SK-N-SH (cell line): ENCODE results near the gene PAPPA2.
"Not testable (repeated sequence)": the region's sequence is repeated elsewhere in the genome, so short reads cannot be mapped to it uniquely, and the experiment has no call there.

Experiments
- EP300 ChIP-seq, 2 experiments: IDR thresholded peaks; 2 replicates each; pipeline versions ENCODE4 v1.4.0 to v1.6.1; 2012; ENCODE audit warnings: borderline replicate concordance in 1 of 2, low read depth in 1 of 2, low read length in 1 of 2
- RXRA ChIP-seq: IDR thresholded peaks from 2 replicates; pipeline ENCODE4 v1.4.0; 2012; ENCODE audit warnings: low read depth, mild to moderate bottlenecking, borderline replicate concordance
- SIN3A ChIP-seq: IDR thresholded peaks from 2 replicates; pipeline ENCODE4 v1.6.1; 2012; ENCODE audit warnings: low read depth, mild to moderate bottlenecking, low read length, moderate library complexity, borderline replicate concordance
- TAF1 ChIP-seq: IDR thresholded peaks from 2 replicates; pipeline ENCODE4 v1.6.1; 2012; ENCODE audit warnings: low read depth, mild to moderate bottlenecking, low read length, moderate library complexity, borderline replicate concordance
- TCF12 ChIP-seq: IDR thresholded peaks from 2 replicates; pipeline ENCODE4 v1.4.0; 2012
- TF ChIP-seq, protein P1 (sequence below): fragments of 200-600 bp; sonication (generic); IDR thresholded peaks from 2 replicates; pipeline ENCODE4 v1.6.1; 2017; ENCODE audit warnings: antibody characterized with exemption, mild to moderate bottlenecking, moderate library complexity
- TF ChIP-seq, protein P2 (sequence below): fragments of 150-350 bp; IDR thresholded peaks from 2 replicates; pipeline ENCODE4 v1.6.1; 2017; ENCODE audit warnings: antibody characterized with exemption, low read length, low read depth, borderline replicate concordance
- TF ChIP-seq, protein P3 (sequence below): IDR thresholded peaks from 2 replicates; pipeline ENCODE4 v1.6.1; 2012; ENCODE audit warnings: mild to moderate bottlenecking, low read depth, low read length, moderate library complexity

DNA sequence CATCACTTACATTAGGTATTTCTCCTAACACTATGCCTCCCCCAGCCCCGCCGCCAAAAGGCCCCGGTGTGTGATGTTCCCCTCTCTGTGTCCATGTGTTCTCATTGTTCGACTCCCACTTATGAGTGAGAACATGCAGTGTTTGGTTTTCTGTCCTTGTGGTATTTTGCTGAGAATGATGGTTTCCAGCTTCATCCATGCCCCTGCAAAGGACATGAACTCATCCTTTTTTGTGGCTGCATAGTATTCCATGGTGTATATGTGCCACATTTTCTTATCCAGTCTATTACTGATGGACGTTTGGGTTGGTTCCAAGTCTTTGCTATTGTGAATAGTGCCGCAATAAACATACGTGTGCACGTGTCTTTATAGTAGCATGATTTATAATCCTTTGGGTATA, 293.8 kb downstream of the PAPPA2 start:
- TF ChIP-seq, protein P1, sequence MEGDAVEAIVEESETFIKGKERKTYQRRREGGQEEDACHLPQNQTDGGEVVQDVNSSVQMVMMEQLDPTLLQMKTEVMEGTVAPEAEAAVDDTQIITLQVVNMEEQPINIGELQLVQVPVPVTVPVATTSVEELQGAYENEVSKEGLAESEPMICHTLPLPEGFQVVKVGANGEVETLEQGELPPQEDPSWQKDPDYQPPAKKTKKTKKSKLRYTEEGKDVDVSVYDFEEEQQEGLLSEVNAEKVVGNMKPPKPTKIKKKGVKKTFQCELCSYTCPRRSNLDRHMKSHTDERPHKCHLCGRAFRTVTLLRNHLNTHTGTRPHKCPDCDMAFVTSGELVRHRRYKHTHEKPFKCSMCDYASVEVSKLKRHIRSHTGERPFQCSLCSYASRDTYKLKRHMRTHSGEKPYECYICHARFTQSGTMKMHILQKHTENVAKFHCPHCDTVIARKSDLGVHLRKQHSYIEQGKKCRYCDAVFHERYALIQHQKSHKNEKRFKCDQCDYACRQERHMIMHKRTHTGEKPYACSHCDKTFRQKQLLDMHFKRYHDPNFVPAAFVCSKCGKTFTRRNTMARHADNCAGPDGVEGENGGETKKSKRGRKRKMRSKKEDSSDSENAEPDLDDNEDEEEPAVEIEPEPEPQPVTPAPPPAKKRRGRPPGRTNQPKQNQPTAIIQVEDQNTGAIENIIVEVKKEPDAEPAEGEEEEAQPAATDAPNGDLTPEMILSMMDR = not testable (repeated sequence)
- not testable (repeated sequence) for TF ChIP-seq SIN3A; EP300 (IDR thresholded peaks at IDR 0.05; ENCODE audit: borderline replicate concordance in 1 of 2, low read depth in 1 of 2, low read length in 1 of 2); RXRA; TCF12; TAF1
- TF ChIP-seq, protein P2, sequence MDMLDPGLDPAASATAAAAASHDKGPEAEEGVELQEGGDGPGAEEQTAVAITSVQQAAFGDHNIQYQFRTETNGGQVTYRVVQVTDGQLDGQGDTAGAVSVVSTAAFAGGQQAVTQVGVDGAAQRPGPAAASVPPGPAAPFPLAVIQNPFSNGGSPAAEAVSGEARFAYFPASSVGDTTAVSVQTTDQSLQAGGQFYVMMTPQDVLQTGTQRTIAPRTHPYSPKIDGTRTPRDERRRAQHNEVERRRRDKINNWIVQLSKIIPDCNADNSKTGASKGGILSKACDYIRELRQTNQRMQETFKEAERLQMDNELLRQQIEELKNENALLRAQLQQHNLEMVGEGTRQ = not testable (repeated sequence)
- TF ChIP-seq, protein P3, sequence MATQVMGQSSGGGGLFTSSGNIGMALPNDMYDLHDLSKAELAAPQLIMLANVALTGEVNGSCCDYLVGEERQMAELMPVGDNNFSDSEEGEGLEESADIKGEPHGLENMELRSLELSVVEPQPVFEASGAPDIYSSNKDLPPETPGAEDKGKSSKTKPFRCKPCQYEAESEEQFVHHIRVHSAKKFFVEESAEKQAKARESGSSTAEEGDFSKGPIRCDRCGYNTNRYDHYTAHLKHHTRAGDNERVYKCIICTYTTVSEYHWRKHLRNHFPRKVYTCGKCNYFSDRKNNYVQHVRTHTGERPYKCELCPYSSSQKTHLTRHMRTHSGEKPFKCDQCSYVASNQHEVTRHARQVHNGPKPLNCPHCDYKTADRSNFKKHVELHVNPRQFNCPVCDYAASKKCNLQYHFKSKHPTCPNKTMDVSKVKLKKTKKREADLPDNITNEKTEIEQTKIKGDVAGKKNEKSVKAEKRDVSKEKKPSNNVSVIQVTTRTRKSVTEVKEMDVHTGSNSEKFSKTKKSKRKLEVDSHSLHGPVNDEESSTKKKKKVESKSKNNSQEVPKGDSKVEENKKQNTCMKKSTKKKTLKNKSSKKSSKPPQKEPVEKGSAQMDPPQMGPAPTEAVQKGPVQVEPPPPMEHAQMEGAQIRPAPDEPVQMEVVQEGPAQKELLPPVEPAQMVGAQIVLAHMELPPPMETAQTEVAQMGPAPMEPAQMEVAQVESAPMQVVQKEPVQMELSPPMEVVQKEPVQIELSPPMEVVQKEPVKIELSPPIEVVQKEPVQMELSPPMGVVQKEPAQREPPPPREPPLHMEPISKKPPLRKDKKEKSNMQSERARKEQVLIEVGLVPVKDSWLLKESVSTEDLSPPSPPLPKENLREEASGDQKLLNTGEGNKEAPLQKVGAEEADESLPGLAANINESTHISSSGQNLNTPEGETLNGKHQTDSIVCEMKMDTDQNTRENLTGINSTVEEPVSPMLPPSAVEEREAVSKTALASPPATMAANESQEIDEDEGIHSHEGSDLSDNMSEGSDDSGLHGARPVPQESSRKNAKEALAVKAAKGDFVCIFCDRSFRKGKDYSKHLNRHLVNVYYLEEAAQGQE = not testable (repeated sequence)
